HepG2 (cell line): Measurements from ENCODE around the gene COL4A2. TPM values are rescaled to one million over a fixed set of nuclear protein-coding genes. Genes with fewer than 3 reads are reported as not detected.

ENCODE experiments used
- ETV5 ChIP-seq: IDR thresholded peaks from 2 replicates; pipeline ENCODE4 v1.6.1; 2018; ENCODE audit warnings: missing biosample characterization, missing genetic modification reagents, inconsistent platforms, borderline replicate concordance
- HMGXB4 ChIP-seq, 2 experiments: sonication (generic) in 1 of 2; formaldehyde crosslinking in 1 of 2; IDR thresholded peaks; 2 replicates each; pipeline versions ENCODE4 v1.4.0 to v1.6.1; 2018 to 2020; ENCODE audit warnings: missing genetic modification reagents in 2 of 2, borderline replicate concordance in 1 of 2, low read depth in 1 of 2, mild to moderate bottlenecking in 1 of 2, missing biosample characterization in 1 of 2
- JARID2 ChIP-seq: sonication (generic); formaldehyde crosslinking; IDR thresholded peaks from 2 replicates; pipeline ENCODE4 v1.8.1; 2023; ENCODE audit warnings: missing genetic modification reagents, inconsistent platforms; ENCODE audit not compliant: insufficient replicate concordance
- ZBTB40 ChIP-seq, 2 experiments: fragments of 450-650 bp in 1 of 2; sonication (generic) in 1 of 2; formaldehyde crosslinking in 1 of 2; IDR thresholded peaks; 2 replicates each; pipeline versions ENCODE4 v1.6.1 to v1.8.0; 2016 to 2022; ENCODE audit warnings: antibody characterized with exemption in 1 of 2, mild to moderate bottlenecking in 1 of 2, missing genetic modification reagents in 1 of 2
- ZFP37 ChIP-seq: sonication (generic); formaldehyde crosslinking; IDR thresholded peaks from 2 replicates; pipeline ENCODE4 v1.4.0; 2020; ENCODE audit warnings: missing genetic modification reagents, borderline replicate concordance
- ZNF574 ChIP-seq: sonication (generic); formaldehyde crosslinking; IDR thresholded peaks from 2 replicates; pipeline ENCODE4 v1.4.0; 2020; ENCODE audit warnings: missing genetic modification reagents
- polyA plus RNA-seq, 8 experiments: library from polyadenylated mRNA; depleted of rRNA in 3 of 8; stranded (reverse) in 7 of 8; unstranded in 1 of 8; fragments of >200 nt; fragmentation: Illumina TruSeq in 4 of 8; extraction: Trizol in 4 of 8; gene quantifications; 2 replicates each; pipeline versions ENCODE4 v1.2.1 to v1.2.3, GENCODE V29; 2011 to 2016; ENCODE audit warnings: low read depth in 4 of 8, missing spikeins in 1 of 8, mixed read lengths in 1 of 8; ENCODE audit not compliant: insufficient read depth in 1 of 8
- total RNA-seq, 5 experiments: library from RNA; depleted of rRNA; stranded (reverse); fragments of >200 nt; fragmentation: Illumina TruSeq; extraction: Trizol; gene quantifications; 2 replicates each; pipeline ENCODE4 v1.2.3, GENCODE V29; 2016; ENCODE audit warnings: low read depth in 1 of 5
- TF ChIP-seq, protein P1 (sequence below): sonication (generic); formaldehyde crosslinking; IDR thresholded peaks from 2 replicates; pipeline ENCODE4 v1.5.0; 2020; ENCODE audit warnings: mild to moderate bottlenecking, missing genetic modification reagents, borderline replicate concordance

Gene COL4A2
- total and polyA plus RNA-seq, 2 of the 13 experiments (the other 11 are each of a cell fraction or from before 2014, with no cell fraction given): 0.22 to 1.9 TPM

- no peak for TF ChIP-seq ZBTB40 (IDR thresholded peaks at IDR 0.05)
- peak; percentile 60 for TF ChIP-seq ZBTB40 (CRISPR knock-in tag; IDR thresholded peaks at IDR 0.05)
- peak; percentile 28 for TF ChIP-seq JARID2 (CRISPR knock-in tag)
- peak; percentile 54; the same call in 1 of the 2 replicates for TF ChIP-seq ETV5 (CRISPR knock-in tag)
- TF ChIP-seq ZFP37 (CRISPR knock-in tag): 0 out of 2 replicates have a peak, but pooled peaks have one; percentile 10
- TF ChIP-seq HMGXB4 (CRISPR knock-in tag; IDR thresholded peaks at IDR 0.05; ENCODE audit: borderline replicate concordance in 1 of 2, low read depth in 1 of 2): peak; percentile 65 to 70
- peak; percentile 42; the same call in 1 of the 2 replicates for TF ChIP-seq ZNF574 (CRISPR knock-in tag)
- TF ChIP-seq, protein P1, sequence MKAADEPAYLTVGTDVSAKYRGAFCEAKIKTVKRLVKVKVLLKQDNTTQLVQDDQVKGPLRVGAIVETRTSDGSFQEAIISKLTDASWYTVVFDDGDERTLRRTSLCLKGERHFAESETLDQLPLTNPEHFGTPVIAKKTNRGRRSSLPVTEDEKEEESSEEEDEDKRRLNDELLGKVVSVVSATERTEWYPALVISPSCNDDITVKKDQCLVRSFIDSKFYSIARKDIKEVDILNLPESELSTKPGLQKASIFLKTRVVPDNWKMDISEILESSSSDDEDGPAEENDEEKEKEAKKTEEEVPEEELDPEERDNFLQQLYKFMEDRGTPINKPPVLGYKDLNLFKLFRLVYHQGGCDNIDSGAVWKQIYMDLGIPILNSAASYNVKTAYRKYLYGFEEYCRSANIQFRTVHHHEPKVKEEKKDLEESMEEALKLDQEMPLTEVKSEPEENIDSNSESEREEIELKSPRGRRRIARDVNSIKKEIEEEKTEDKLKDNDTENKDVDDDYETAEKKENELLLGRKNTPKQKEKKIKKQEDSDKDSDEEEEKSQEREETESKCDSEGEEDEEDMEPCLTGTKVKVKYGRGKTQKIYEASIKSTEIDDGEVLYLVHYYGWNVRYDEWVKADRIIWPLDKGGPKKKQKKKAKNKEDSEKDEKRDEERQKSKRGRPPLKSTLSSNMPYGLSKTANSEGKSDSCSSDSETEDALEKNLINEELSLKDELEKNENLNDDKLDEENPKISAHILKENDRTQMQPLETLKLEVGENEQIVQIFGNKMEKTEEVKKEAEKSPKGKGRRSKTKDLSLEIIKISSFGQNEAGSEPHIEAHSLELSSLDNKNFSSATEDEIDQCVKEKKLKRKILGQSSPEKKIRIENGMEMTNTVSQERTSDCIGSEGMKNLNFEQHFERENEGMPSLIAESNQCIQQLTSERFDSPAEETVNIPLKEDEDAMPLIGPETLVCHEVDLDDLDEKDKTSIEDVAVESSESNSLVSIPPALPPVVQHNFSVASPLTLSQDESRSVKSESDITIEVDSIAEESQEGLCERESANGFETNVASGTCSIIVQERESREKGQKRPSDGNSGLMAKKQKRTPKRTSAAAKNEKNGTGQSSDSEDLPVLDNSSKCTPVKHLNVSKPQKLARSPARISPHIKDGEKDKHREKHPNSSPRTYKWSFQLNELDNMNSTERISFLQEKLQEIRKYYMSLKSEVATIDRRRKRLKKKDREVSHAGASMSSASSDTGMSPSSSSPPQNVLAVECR: peak; percentile 67; the same call in 1 of the 2 replicates
Measured at GRCh38 chr13:110561344-110562035, 254.4 kb downstream of the COL4A2 start, which contains the start of gene RAB20 (continued).
